Suprapubic skin (tissue), 4 donors: ENCODE data around the gene C10orf105.

ENCODE experiments used
- CTCF ChIP-seq, 2 donors: fragments of 200-600 bp in 1 of 2; fragments of 450-650 bp in 1 of 2; sonication (generic) in 1 of 2; IDR thresholded peaks; one replicate each; pipeline ENCODE4 v1.5.1; 2016 to 2019; ENCODE audit warnings: antibody characterized with exemption in 2 of 2, mild to moderate bottlenecking in 1 of 2, moderate library complexity in 1 of 2
- EP300 ChIP-seq: sonication (generic); formaldehyde crosslinking; IDR thresholded peaks from one replicate; pipeline ENCODE4 v1.6.1; 2017; ENCODE audit warnings: antibody characterized with exemption
- POLR2A ChIP-seq, 2 donors: fragments of 450-650 bp; IDR thresholded peaks; one replicate each; pipeline ENCODE4 v1.6.1; 2017; ENCODE audit warnings: antibody characterized with exemption in 2 of 2, mild to moderate bottlenecking in 2 of 2, moderate library complexity in 2 of 2
- POLR2AphosphoS5 ChIP-seq, 3 donors: sonication (generic); formaldehyde crosslinking; IDR thresholded peaks; one replicate each; pipeline ENCODE4 v1.6.1; 2017; ENCODE audit warnings: antibody characterized with exemption in 3 of 3

GRCh38 chr10:71743089-71743838 lies 23.7 kb upstream of the C10orf105 start:
- TF ChIP-seq POLR2A (IDR thresholded peaks at IDR 0.05) (no peak), POLR2AphosphoS5 (IDR thresholded peaks at IDR 0.05) (no peak), CTCF (IDR thresholded peaks at IDR 0.05) (no peak), EP300 (no peak)
